Karpas-422 (cell line): ENCODE results near the gene BACH2. TPM values are rescaled to one million over a fixed set of nuclear protein-coding genes. Genes with fewer than 3 reads are reported as not detected.

ENCODE experiments used
- DNase-seq: peaks from one replicate; pipeline ENCODE4 v3.0.0-alpha.2; 2015
- H2AFZ ChIP-seq: fragments of 200-600 bp; sonication (generic); 2 replicates; pipeline ENCODE4 v1.6.1; 2014; ENCODE audit warnings: antibody characterized with exemption, low read length, mixed read lengths
- H3K27ac ChIP-seq: fragments of 200-600 bp; sonication (generic); 2 replicates; pipeline ENCODE4 v1.5.1; 2014; ENCODE audit warnings: mild to moderate bottlenecking, low read length, moderate library complexity
- H3K27me3 ChIP-seq: fragments of 200-600 bp; sonication (generic); 2 replicates; pipeline ENCODE4 v1.6.1; 2014; ENCODE audit warnings: low read length, mixed read lengths
- H3K36me3 ChIP-seq: fragments of 200-600 bp; sonication (generic); 2 replicates; pipeline ENCODE4 v1.6.1; 2014; ENCODE audit warnings: low read length, mixed read lengths; ENCODE audit not compliant: insufficient read depth
- H3K4me1 ChIP-seq: fragments of 200-600 bp; sonication (generic); 2 replicates; pipeline ENCODE4 v1.6.1; 2014; ENCODE audit warnings: mild to moderate bottlenecking, low read length, mixed read lengths
- H3K4me2 ChIP-seq: fragments of 200-600 bp; sonication (generic); 2 replicates; pipeline ENCODE4 v1.6.1; 2014; ENCODE audit warnings: low read length, low read depth, mild to moderate bottlenecking; ENCODE audit not compliant: poor library complexity, severe bottlenecking
- H3K4me3 ChIP-seq: fragments of 200-600 bp; sonication (generic); 2 replicates; pipeline ENCODE4 v1.5.1; 2014; ENCODE audit warnings: mild to moderate bottlenecking, antibody characterized with exemption, low read length, mixed read lengths
- H3K79me2 ChIP-seq: fragments of 200-600 bp; sonication (generic); 2 replicates; pipeline ENCODE4 v1.6.1; 2014; ENCODE audit warnings: mild to moderate bottlenecking, low read length, mixed read lengths
- H3K9ac ChIP-seq: fragments of 200-600 bp; sonication (generic); 2 replicates; pipeline ENCODE4 v1.6.0; 2014; ENCODE audit warnings: low read length
- H3K9me2 ChIP-seq: fragments of 200-600 bp; sonication (generic), shearing (Covaris generic); replicated peaks from 2 replicates; pipeline ENCODE4 v1.6.0; 2014; ENCODE audit warnings: mild to moderate bottlenecking, low read length, moderate library complexity; ENCODE audit not compliant: insufficient read depth
- H3K9me3 ChIP-seq: fragments of 300-700, 200-600 bp; sonication (generic); 2 replicates; pipeline ENCODE4 v1.6.1; 2014; ENCODE audit warnings: low read length, mixed read lengths
- H4K20me1 ChIP-seq: fragments of 200-600 bp; sonication (generic); 2 replicates; pipeline ENCODE4 v1.6.1; 2014; ENCODE audit warnings: mild to moderate bottlenecking, antibody characterized with exemption, low read length, low read depth; ENCODE audit not compliant: insufficient read depth
- total RNA-seq: library from RNA; depleted of rRNA; stranded (reverse); fragments of >200 nt; shearing (Covaris generic); gene quantifications from 2 replicates; pipeline ENCODE4 v1.2.3, GENCODE V29; 2014; ENCODE audit warnings: low replicate concordance

Gene BACH2
- total RNA-seq, 1 experiment from 2014 or later, result 3.2 TPM

DNA sequence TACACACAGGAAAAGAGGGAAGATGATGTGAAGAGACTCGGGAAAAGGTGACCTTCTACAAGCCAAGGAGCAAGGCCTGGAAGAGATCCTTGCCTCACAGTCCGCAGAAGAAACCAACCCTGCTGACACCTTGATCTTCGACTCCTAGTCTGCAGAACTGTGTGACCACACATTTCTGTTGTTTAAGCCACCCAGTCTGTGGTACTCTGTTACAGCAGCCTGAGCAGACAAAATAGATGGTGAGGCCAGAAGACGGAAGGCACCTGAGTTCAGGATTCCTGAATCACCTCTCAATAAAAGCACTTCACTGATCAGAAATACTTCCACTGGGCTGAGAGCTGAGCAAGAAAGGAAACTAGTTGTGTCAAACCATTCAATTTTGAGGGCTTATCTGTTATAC lies 103.3 kb downstream of the BACH2 start:
- no peaks in the 10 kb centered on the region for H3K79me2 ChIP-seq
- DNase-seq, result no peak
- H3K4me1 ChIP-seq, result peaks cover 17% of the 10 kb centered on the region
- no peaks in the 10 kb centered on the region for H3K9me2 ChIP-seq
- H3K9ac ChIP-seq, result no peak overlapping the region
- no peaks in the 10 kb centered on the region for H4K20me1 ChIP-seq
- H2AFZ ChIP-seq, result no peak overlapping the region
- H3K4me3 ChIP-seq, result no peak overlapping the region
- no peaks in the 10 kb centered on the region for H3K9me3 ChIP-seq
- no peak overlapping the region for H3K4me2 ChIP-seq
- H3K36me3 ChIP-seq, result no peaks in the 10 kb centered on the region
- H3K27me3 ChIP-seq, result no peaks in the 10 kb centered on the region
- H3K27ac ChIP-seq, result no peak overlapping the region

- Histone ChIP-seq H3K27me3 (no peaks in the 10 kb centered on the region), H3K4me2 (no peak overlapping the region)
Measured at GRCh38 chr6:90192857-90193256, 103.8 kb downstream of the BACH2 start.

GRCh38 chr6:90190752-90191395 lies 105.8 kb downstream of the BACH2 start:
- H2AFZ ChIP-seq, result peak overlapping the region; percentile 37; the same call in 1 of the 2 replicates
- H3K79me2 ChIP-seq, result no peaks in the 10 kb centered on the region
- DNase-seq, result no peak
- H3K9ac ChIP-seq, result no peak overlapping the region
- H3K36me3 ChIP-seq, result no peaks in the 10 kb centered on the region
- no peak overlapping the region for H3K4me2 ChIP-seq
- H3K27me3 ChIP-seq, result peaks cover 5% of the 10 kb centered on the region; the same call in 1 of the 2 replicates
- H4K20me1 ChIP-seq, result no peaks in the 10 kb centered on the region
- H3K9me2 ChIP-seq, result no peaks in the 10 kb centered on the region
- H3K9me3 ChIP-seq, result no peaks in the 10 kb centered on the region
- H3K4me1 ChIP-seq, result peaks cover 26% of the 10 kb centered on the region
- H3K27ac ChIP-seq, result no peak overlapping the region
- no peak overlapping the region for H3K4me3 ChIP-seq

More at GRCh38 chr6:90192857-90193256, 103.8 kb downstream of the BACH2 start:
- Histone ChIP-seq H3K27ac (no peak overlapping the region), H3K4me3 (no peak overlapping the region), H2AFZ (no peak overlapping the region), H3K9ac (no peak overlapping the region), H3K36me3 (no peaks in the 10 kb centered on the region), H3K9me3 (no peaks in the 10 kb centered on the region), H3K79me2 (no peaks in the 10 kb centered on the region), H3K9me2 (no peaks in the 10 kb centered on the region), H4K20me1 (no peaks in the 10 kb centered on the region), H3K4me1 (peaks cover 14% of the 10 kb centered on the region)
- DNase-seq, result no peak

DNA sequence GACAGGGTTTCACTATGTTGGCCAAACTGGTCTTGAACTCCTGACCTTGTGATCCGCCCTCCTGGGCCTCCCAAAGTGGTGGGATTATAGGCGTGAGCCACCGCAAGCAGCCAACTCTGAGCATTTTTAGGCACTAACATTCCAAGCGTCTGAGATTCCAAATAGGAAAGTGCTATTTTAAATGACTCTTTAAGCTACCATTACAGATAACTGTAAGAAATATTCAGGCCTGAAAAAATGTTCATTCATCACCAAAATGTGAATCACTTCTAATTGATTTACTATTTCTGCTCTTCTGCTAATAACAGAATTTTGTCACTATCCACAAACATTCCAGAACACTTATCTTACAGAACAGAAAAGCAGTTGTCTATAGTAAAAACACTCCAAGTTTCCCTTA lies 106.5 kb downstream of the BACH2 start:
- Histone ChIP-seq H3K79me2 (no peaks in the 10 kb centered on the region), H3K27me3 (peaks cover 5% of the 10 kb centered on the region; the same call in 1 of the 2 replicates), H3K27ac (no peak overlapping the region), H3K9me2 (no peaks in the 10 kb centered on the region), H3K4me1 (peaks cover 26% of the 10 kb centered on the region), H4K20me1 (no peaks in the 10 kb centered on the region), H3K4me2 (no peak overlapping the region), H3K9me3 (no peaks in the 10 kb centered on the region), H3K36me3 (no peaks in the 10 kb centered on the region), H3K9ac (no peak overlapping the region), H3K4me3 (no peak overlapping the region), H2AFZ (no peak overlapping the region)
- DNase-seq, result no peak

DNA sequence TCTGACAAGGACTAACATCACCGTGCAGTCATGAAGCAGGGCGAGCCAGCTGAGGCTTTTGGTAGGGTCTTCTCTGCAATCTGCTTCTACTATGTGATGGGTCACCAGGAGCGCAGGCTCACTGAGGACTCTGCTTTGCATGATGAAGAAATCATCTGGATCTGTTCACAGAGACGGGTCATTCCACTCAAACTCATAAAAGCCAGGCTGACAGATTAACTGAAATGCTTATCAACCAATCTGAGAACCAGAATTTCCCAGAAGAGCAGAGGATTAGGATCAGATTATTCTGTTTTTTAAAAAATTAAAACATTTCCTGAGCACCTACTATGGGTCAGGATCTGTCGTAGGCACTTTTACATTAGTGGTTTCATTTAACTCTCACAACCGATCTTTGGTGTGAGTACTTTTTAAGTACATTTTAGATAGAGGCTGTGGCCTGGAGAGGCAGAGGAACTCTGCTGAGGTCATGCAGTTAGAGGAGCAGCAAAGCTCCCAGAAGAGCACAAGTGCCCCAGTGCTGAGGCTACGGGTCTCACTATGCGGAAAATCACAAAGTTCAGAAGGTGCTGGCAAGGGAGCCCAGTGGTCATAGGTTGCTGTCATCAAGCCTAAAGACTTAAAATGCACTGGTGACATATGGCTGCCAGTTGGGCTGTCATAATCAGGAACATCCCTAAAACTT lies 109.1 kb downstream of the BACH2 start:
- H3K4me2 ChIP-seq, result peak overlapping the region; percentile 51
- H3K9me3 ChIP-seq, result no peaks in the 10 kb centered on the region
- peak overlapping the region; percentile 5; the same call in 1 of the 2 replicates for H3K4me3 ChIP-seq
- H3K36me3 ChIP-seq, result no peaks in the 10 kb centered on the region
- peaks cover 5% of the 10 kb centered on the region; the same call in 1 of the 2 replicates for H3K27me3 ChIP-seq
- H3K9ac ChIP-seq, result peak overlapping the region; percentile 26
- DNase-seq, result no peak
- H3K4me1 ChIP-seq, result peaks cover 30% of the 10 kb centered on the region
- no peaks in the 10 kb centered on the region for H3K9me2 ChIP-seq
- no peaks in the 10 kb centered on the region for H3K79me2 ChIP-seq
- no peak overlapping the region for H3K27ac ChIP-seq
- H2AFZ ChIP-seq, result peak overlapping the region; percentile 58; the same call in 1 of the 2 replicates
- H4K20me1 ChIP-seq, result no peaks in the 10 kb centered on the region

DNA sequence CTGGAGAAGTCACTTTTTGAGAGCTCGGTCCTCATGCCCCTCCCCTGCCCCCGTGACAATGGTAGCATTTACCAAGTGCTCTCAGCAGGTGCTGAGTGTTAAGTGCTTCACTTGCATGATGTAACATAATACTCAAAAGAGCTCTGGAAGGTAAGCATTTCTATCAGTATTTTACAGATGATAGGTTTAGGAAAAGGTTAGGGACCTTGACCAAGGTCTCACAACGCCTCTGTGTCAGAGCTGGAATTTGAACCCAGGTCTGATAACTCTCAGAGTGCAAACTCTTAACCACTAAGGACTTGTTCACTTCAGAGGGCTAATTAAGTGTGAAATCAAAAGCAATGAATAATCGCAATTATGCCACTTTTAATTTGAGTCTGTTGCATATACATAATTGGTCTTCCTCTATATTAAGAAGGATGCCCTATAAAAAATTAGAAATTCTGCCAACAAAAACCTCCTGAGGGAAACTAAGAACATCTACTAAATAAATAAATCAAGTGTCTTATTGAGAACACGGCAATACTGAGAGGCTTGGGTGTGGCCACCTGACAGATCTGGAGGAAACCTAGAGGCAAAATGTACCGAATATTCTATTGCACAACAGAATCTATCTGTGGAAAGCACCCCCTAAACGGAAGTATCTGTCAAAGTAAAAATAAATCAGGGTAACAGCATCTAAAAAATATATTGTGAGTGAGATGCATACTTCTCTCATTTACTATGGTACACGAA lies 109.8 kb downstream of the BACH2 start:
- H3K4me1 ChIP-seq, result peaks cover 30% of the 10 kb centered on the region
- H3K9me2 ChIP-seq, result no peaks in the 10 kb centered on the region
- no peaks in the 10 kb centered on the region for H3K36me3 ChIP-seq
- peak overlapping the region; percentile 58 for H2AFZ ChIP-seq
- no peak overlapping the region for H3K27ac ChIP-seq
- no peaks in the 10 kb centered on the region for H3K9me3 ChIP-seq
- H3K79me2 ChIP-seq, result no peaks in the 10 kb centered on the region
- H3K9ac ChIP-seq, result peak overlapping the region; percentile 26; the same call in 1 of the 2 replicates
- peak overlapping the region; percentile 51 for H3K4me2 ChIP-seq
- peak overlapping the region; percentile 5; the same call in 1 of the 2 replicates for H3K4me3 ChIP-seq
- no peak for DNase-seq
- H3K27me3 ChIP-seq, result peaks cover 5% of the 10 kb centered on the region; the same call in 1 of the 2 replicates
- no peaks in the 10 kb centered on the region for H4K20me1 ChIP-seq

- Histone ChIP-seq H3K4me3 (no peak overlapping the region), H3K79me2 (no peaks in the 10 kb centered on the region), H3K4me1 (peaks cover 25% of the 10 kb centered on the region)
Measured at GRCh38 chr6:90186026-90186425, 110.6 kb downstream of the BACH2 start.

More at GRCh38 chr6:90186026-90186425, 110.6 kb downstream of the BACH2 start:
- H3K9ac ChIP-seq, result no peak overlapping the region
- no peaks in the 10 kb centered on the region for H4K20me1 ChIP-seq
- no peaks in the 10 kb centered on the region for H3K9me3 ChIP-seq
- no peak overlapping the region for H3K27ac ChIP-seq
- no peak overlapping the region for H3K4me2 ChIP-seq
- no peaks in the 10 kb centered on the region for H3K9me2 ChIP-seq
- DNase-seq, result no peak
- no peak overlapping the region for H2AFZ ChIP-seq
- peaks cover 5% of the 10 kb centered on the region; the same call in 1 of the 2 replicates for H3K27me3 ChIP-seq
- H3K36me3 ChIP-seq, result no peaks in the 10 kb centered on the region
